ENCODE results near the gene CDK18.
"Not testable (repeated sequence)": the region's sequence is repeated elsewhere in the genome, so short reads cannot be mapped to it uniquely, and the experiment has no call there.

The CDK18 gene

GRCh38 chr1:205481629-205482151 lies 22.8 kb upstream of the CDK18 start:
- DNase-seq: no peak

DNA sequence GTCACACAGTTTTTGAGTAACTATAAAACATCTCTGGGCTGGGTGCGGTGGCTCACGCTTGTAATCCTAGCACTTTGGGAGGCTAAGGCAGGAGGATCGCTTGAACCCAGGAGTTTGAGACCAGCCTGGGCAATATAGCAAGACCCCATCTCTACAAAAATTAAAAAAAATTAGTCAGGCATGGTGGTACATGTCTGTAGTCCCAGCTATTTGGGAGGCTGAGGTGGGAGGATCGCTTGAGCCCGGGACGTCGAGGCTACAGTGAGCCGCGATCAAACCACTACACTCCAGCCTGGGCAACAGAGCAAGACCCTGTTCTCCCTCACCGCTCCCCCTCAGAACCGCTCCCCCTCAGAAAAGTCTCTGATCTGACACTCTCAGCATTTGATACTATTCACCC lies 21.9 kb upstream of the CDK18 start:
- not testable (repeated sequence) for DNase-seq

- DNase-seq: no peak
These were observed 21.1 kb upstream of the CDK18 start for GRCh38 chr1:205483372-205483771.

DNA sequence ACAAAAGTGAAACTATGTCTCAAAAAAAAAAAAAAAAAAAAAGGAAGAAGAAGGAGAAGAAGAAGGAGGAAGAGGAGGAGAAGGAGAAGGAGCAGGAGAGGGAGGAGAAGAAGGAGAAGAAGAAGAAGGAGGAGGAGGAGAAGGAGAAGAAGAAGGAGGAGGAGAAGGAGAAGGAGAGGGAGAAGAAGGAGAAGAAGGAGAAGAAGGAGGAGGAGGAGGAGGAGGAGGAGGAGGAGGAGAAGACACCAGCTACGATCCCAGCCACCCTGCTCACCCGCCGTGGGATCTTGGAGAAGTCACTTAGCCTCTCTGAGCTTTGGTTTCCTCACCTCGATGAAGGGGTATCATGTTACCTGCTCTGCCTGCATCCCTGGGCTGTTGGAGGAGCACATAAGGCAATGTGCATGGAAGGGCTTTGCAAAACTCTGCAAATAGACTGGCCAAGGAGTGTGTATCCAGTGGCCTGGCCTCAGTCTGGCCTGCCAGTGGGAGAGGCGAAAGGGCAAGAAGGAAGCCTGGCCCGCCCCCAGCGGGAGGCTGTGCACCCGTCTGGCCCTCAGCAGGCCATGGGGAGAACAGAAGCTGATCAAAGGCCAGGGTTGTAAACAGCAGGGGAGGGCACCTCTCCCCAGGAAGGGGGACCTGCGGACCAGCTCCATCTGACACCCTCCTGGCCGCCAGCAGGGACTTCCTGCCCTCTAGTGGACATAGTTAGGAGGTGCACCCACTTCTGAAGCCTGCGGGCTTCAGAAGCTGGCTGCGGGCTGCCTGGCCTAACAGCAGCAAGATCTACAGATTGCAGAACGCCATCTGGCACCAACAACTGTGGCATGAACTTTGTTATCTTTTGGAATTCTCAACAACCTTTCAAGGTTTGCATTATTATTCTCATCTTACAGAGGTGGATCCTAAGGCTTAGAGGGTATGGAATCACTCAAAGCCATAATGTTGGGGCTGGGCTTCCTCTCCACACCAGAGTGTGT lies 19.2 kb upstream of the CDK18 start:
- DNase-seq: peak; percentile 60 to 66

DNA sequence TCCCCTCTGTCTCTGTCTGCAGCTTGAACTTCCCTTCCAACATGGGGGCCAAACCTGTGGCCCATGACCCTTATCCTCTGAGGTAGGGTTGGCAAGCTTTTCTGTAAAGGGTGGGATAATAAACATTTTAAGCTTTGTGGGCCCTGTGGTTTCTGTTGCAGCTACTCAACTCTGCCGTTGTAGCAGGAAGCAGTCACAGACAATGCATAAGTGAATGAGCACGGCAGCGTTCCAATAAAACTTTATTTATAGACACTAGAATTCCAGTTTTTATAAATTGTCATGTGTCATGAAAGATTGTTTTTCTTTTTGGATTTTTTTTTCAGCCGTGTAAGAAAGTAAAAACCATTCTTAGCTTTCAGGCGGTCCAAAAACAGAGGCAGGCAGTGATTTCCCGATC lies 18.2 kb upstream of the CDK18 start:
- no peak for DNase-seq

- DNase-seq: peak; percentile 29 to 46
These were observed 16.3 kb upstream of the CDK18 start for GRCh38 chr1:205488074-205488723.

- DNase-seq: no peak
These were observed 12.7 kb upstream of the CDK18 start for GRCh38 chr1:205491794-205492193.

- no peak for DNase-seq
These were observed 12.2 kb upstream of the CDK18 start for GRCh38 chr1:205492201-205492667.

GRCh38 chr1:205492774-205493173 lies 11.7 kb upstream of the CDK18 start:
- no peak for DNase-seq

DNA sequence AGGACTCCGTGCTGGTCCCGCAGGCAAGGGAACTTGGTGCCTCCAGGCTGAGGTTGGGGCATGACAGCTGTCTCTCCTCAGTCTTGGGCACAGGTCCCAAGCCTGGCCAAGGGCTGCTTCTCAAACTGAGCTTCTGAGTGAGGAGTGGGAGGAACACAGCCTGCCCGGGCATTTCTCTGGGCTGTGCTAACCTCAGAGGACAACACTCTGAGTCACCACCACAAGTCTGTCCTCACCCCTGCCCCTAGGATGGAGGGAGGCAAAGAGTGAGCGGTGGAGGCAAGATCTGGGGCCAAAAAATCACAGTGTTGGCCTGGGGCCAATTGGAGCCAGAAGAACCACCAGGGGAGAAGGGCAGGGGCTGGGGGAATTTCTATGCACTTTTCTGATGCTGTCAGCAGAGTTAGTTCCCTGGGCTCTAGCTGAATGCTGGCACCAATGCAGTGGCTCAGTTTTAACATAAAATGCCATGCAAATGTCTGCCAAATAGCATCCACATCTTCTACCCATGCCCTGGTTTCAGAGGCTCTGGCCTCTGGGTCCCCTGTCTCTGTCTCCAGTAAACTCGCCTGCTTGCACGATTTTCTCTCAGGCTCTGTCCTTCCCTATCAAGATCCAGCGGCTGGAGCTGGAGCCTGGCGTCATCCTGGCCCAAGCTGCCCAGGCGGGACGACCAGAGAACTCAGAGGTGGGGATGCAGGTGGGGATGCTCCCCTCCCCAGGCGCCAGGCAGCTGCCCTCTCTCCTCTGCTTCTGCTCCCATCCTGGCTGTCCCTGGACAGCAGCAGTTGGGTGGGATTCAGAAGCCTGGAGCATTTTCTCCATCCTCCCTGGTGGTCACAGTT lies 11.0 kb upstream of the CDK18 start:
- DNase-seq: peak in 1 of 2 experiments; percentile 14

DNA sequence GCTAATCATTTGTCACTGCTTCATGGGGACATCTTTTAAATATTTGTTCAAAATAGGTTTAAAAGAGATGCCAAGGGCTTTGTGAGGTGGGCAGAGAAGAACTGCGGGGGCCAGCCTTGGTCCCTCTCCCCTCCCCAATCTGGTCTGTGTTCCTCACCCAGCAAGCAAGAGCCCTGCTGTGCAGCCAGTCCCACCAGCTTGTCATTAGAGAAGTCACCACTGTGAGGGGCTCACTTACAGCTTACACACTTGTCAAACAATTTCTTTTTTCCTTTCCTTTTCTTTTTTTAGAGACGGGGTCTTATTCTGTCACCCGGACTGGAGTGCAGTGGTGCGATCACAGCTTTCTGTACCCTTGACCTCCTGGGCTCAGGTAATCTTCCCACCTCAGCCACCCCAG lies 10.4 kb upstream of the CDK18 start:
- DNase-seq: no peak

- no peak for DNase-seq
These were observed 9.1 kb upstream of the CDK18 start for GRCh38 chr1:205495237-205495823.

DNA sequence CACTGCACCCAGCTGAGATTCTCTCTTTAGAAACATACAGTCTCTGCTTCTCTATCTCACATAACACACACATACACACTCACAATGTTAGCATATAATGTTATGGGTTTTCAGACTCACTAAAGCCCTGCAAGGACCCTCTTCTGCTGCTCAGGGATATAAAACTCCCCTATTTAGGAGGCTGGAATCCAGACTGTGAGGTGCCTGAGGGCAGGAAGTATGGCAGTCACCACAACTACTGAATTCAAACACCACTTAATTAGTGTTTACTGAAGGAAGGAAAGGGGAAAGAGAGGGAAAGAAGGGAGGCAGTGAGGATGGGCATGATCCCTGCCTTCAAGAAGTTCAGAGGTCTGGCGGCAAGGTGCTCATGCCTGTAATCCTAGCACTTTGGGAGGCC lies 7.8 kb upstream of the CDK18 start:
- DNase-seq: no peak

GRCh38 chr1:205497351-205497750 lies 7.1 kb upstream of the CDK18 start:
- DNase-seq: no peak

- DNase-seq: no peak
These were observed 4.7 kb upstream of the CDK18 start for GRCh38 chr1:205499789-205500188.

- no peak for DNase-seq
These were observed 3.9 kb upstream of the CDK18 start for GRCh38 chr1:205500240-205501233.

DNA sequence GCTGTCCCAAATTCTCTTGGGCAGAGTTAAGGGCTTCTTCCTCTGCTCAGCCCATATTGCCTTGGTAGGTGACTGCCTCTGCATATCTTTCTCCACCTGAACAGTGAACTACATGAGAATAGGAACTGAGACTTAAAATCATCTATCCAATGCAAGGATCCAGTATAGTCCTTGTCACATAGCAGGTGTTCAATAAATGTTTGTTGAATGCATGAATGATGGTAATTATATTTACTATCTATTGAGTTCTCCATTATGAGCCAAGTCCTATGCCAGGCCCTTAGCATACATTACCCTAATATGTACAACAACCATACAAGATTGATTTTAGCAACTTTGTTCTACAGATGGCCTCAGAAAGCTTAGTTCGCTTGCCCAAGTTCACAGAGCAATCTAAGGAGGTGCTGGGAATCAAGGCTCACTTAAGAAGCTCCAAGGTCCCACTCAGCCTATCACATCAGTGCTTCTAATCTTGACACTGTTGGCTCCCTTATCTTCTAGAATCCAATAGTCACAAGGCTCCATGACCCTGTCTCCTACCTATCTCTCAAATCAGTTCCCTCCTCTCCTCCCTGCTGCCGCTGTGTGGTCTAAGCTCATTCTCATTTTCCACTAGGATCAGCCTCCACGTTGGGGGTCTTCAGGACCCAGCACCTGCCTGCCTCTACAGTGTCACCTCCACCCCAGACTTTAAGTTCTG lies 2.2 kb upstream of the CDK18 start:
- no peak for DNase-seq

- DNase-seq: no peak
These were observed 1.5 kb upstream of the CDK18 start for GRCh38 chr1:205502992-205503391.

DNA sequence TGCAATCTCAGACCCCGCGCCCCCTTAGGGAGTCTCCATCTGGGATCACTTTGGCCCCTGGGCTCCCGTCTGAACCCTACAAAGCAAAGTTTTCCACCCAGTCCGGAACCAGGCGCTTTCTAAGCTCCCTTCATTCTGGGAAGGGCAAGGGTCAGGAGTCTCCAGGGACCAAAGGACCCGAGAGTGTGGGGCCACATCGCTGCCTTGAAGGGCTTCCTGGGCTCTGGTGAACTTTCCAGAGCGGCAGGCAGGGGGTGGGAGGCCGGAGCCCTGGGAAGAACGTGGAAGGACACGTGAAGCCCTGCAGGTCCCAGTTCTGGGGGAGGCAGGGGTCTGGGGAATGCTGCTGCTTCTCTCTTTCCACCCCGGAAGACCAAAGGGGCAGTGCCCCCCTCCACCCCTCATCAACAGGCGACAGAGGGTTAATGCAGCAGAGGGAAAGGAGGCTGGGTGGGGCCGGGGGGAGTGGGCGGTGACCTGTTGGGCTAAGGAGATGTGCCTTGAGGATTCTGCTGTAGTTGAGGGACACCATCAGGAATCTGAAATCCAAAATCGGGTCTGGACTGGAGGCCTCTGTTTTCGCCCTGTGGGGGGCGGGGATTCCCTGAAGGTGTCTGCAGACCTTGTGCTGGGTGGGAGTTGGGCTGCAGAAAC lies 734 bp downstream of the CDK18 start:
- no peak for DNase-seq

DNA sequence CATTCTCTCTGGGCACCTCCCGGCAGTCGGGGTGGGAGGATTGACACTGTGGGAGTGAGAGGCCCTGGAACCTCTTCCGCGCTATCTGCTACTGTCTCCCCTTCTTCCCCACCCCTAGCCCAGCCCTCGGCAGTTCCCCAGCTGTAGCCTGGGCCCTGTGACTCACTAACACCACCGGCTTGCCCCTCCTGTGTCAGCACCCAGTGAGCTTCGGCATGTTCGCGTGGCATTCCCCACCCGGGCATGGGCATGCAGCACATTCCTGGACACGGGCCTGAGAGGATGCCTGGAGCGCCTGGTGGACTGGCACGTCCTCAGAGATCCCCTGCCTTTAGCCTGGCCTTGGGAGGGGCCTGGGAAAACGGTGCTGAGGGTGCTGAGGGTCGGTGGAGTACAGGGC lies 1.3 kb downstream of the CDK18 start:
- no peak for DNase-seq
